OCI-LY1 (cell line): ENCODE results near the gene TTC24.
A peak's percentile ranks its signal among the peaks of the same experiment; 100 is the strongest.

Experiments
- EZH2 ChIP-seq: fragments of 200-600 bp; sonication (generic), shearing (Covaris generic); IDR thresholded peaks from 2 replicates; pipeline ENCODE4 v1.8.0; 2017; ENCODE audit warnings: borderline replicate concordance, mixed run types, mild to moderate bottlenecking, antibody characterized with exemption, low read length, moderate library complexity, mixed read lengths
- TF ChIP-seq, protein P1 (sequence below): fragments of 200-600 bp; sonication (generic), shearing (Covaris generic); IDR thresholded peaks from 2 replicates; pipeline ENCODE4 v1.5.1; 2017; ENCODE audit warnings: mild to moderate bottlenecking, antibody characterized with exemption, low read length, moderate library complexity, mixed read lengths

DNA sequence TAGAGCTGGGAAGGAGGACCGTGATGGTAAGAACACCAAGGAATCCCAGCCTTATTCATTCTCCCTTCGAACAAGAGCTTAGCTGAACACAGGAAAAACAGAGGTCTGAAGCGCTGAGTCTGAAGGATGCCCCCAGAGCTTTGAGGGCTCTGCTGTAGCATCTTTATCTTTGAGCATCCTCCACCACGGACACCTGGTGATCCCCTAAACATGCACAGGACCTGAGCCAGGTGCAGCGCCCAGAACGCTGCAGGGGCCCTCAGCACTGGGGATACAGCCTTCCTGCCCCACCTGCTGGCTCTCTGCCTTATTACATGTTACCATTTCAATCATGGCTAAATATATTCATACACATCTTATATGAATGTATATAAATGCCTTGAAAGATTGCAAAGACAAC, 29.5 kb downstream of the TTC24 start:
- TF ChIP-seq, protein P1, sequence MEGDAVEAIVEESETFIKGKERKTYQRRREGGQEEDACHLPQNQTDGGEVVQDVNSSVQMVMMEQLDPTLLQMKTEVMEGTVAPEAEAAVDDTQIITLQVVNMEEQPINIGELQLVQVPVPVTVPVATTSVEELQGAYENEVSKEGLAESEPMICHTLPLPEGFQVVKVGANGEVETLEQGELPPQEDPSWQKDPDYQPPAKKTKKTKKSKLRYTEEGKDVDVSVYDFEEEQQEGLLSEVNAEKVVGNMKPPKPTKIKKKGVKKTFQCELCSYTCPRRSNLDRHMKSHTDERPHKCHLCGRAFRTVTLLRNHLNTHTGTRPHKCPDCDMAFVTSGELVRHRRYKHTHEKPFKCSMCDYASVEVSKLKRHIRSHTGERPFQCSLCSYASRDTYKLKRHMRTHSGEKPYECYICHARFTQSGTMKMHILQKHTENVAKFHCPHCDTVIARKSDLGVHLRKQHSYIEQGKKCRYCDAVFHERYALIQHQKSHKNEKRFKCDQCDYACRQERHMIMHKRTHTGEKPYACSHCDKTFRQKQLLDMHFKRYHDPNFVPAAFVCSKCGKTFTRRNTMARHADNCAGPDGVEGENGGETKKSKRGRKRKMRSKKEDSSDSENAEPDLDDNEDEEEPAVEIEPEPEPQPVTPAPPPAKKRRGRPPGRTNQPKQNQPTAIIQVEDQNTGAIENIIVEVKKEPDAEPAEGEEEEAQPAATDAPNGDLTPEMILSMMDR: peak; percentile 84
- no peak for TF ChIP-seq EZH2
